ENCODE data around the gene MEGF10.

The MEGF10 gene

GRCh38 chr5:127302509-127302908, 11.9 kb downstream of the MEGF10 start:
- no peak for TF ChIP-seq ESRRG (CRISPR knock-in tag; IDR thresholded peaks at IDR 0.05)
- TF ChIP-seq CREB5 (CRISPR knock-in tag; IDR thresholded peaks at IDR 0.05; ENCODE audit: low read depth): no peak
- ATAC-seq: no peak

- no peak for TF ChIP-seq CREB5 (CRISPR knock-in tag; IDR thresholded peaks at IDR 0.05; ENCODE audit: low read depth)
- TF ChIP-seq ESRRG (CRISPR knock-in tag; IDR thresholded peaks at IDR 0.05): no peak
- TF ChIP-seq RARB (CRISPR knock-in tag; IDR thresholded peaks at IDR 0.05): no peak
- TF ChIP-seq ZNF8 (CRISPR knock-in tag; IDR thresholded peaks at IDR 0.05): no peak
- no peak for TF ChIP-seq CSRNP3 (CRISPR knock-in tag; IDR thresholded peaks at IDR 0.05)
- TF ChIP-seq OSR1 (CRISPR knock-in tag; IDR thresholded peaks at IDR 0.05): no peak
- no peak for TF ChIP-seq POU6F1 (CRISPR knock-in tag; IDR thresholded peaks at IDR 0.05; ENCODE audit: borderline replicate concordance, low read depth)
- TF ChIP-seq ZNF565 (CRISPR knock-in tag; conservative IDR thresholded peaks at IDR 0.05; ENCODE audit: low read depth): no peak
- no peak for TF ChIP-seq GLIS3 (CRISPR knock-in tag; IDR thresholded peaks at IDR 0.05)
- TF ChIP-seq ZC3H10 (CRISPR knock-in tag; IDR thresholded peaks at IDR 0.05): no peak
- TF ChIP-seq PPARA (CRISPR knock-in tag; IDR thresholded peaks at IDR 0.05; ENCODE audit: borderline replicate concordance): no peak
- no peak for TF ChIP-seq TCF4 (CRISPR knock-in tag; IDR thresholded peaks at IDR 0.05; ENCODE audit: borderline replicate concordance)
- TF ChIP-seq PATZ1 (CRISPR knock-in tag; IDR thresholded peaks at IDR 0.05; ENCODE audit: borderline replicate concordance): no peak
- TF ChIP-seq ISL1 (CRISPR knock-in tag; IDR thresholded peaks at IDR 0.05): no peak
- TF ChIP-seq CSDC2 (CRISPR knock-in tag; IDR thresholded peaks at IDR 0.05): no peak
- no peak for TF ChIP-seq BACH2 (CRISPR knock-in tag; IDR thresholded peaks at IDR 0.05; ENCODE audit: borderline replicate concordance)
- TF ChIP-seq TSHZ2 (CRISPR knock-in tag; IDR thresholded peaks at IDR 0.05): no peak
- no peak for TF ChIP-seq TOX (CRISPR knock-in tag; IDR thresholded peaks at IDR 0.05; ENCODE audit: borderline replicate concordance)
- no peak for TF ChIP-seq ZNF70 (CRISPR knock-in tag; IDR thresholded peaks at IDR 0.05)
- no peak for TF ChIP-seq SNAI2 (CRISPR knock-in tag; IDR thresholded peaks at IDR 0.05)
- no peak for ATAC-seq
Observed at GRCh38 chr5:127303404-127303803, 12.8 kb downstream of the MEGF10 start.

- TF ChIP-seq RARB (CRISPR knock-in tag; IDR thresholded peaks at IDR 0.05): no peak
- no peak for ATAC-seq
Observed at GRCh38 chr5:127305493-127305892, 14.9 kb downstream of the MEGF10 start.

Measured in SK-N-SH treated with all-trans-retinoic acid at 6 μM for 48 hours (cell line).